ENCODE data around the gene SCAI.

Gene SCAI

DNA sequence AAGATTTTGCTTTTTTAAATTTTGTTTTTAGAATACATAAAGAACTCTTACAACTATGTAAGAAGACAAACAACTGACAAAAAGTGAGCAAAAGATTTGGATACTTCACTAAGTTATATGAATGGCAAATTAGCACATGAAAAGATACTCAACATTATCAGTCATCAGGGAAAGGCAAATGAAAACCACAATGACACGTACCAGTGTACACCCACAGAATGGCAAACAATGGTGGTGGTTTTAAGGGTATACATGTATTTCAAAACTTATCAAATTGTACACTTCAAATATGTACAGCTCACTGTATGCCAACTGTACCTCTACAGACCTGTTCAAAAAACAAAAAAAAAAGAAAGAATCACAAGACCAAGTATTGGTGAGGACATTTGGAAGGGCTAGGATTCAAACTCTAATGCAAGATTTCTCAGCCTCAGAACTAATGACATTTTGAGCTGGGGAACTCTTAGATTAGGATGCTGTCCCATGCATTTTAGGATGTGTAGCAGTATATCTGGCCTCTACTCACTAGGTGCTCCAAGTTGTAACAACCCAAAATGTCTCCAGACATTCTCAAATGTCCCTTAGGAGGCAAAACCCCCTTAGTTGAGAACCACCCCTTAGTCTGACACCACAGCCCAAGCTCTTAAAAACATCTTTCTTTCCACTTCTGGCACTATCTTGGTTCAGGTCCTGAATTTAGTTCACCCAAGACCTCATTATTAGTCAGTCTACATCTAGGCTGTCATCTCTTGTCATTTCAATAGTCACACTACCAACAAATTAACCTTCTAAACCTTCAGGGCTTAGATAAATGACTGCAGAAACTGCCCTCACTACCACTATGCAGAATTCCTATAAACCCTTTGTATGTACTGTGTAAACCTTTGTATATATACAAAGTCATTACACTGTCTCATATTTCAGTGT lies 9.7 kb downstream of the SCAI start:
- TF ChIP-seq SIN3A (IDR thresholded peaks at IDR 0.05; ENCODE audit: borderline replicate concordance, insufficient read depth, low read length) (no peak), TAF1 (IDR thresholded peaks at IDR 0.05; ENCODE audit: borderline replicate concordance, insufficient read depth, low read length) (no peak), FOXP2 (optimal IDR thresholded peaks at IDR 0.05; ENCODE audit: borderline replicate concordance, extremely low read depth, extremely low read length, insufficient read depth) (no peak), POLR2AphosphoS5 (IDR thresholded peaks at IDR 0.05; ENCODE audit: low read depth, low read length) (no peak)
- TF ChIP-seq, protein P1, sequence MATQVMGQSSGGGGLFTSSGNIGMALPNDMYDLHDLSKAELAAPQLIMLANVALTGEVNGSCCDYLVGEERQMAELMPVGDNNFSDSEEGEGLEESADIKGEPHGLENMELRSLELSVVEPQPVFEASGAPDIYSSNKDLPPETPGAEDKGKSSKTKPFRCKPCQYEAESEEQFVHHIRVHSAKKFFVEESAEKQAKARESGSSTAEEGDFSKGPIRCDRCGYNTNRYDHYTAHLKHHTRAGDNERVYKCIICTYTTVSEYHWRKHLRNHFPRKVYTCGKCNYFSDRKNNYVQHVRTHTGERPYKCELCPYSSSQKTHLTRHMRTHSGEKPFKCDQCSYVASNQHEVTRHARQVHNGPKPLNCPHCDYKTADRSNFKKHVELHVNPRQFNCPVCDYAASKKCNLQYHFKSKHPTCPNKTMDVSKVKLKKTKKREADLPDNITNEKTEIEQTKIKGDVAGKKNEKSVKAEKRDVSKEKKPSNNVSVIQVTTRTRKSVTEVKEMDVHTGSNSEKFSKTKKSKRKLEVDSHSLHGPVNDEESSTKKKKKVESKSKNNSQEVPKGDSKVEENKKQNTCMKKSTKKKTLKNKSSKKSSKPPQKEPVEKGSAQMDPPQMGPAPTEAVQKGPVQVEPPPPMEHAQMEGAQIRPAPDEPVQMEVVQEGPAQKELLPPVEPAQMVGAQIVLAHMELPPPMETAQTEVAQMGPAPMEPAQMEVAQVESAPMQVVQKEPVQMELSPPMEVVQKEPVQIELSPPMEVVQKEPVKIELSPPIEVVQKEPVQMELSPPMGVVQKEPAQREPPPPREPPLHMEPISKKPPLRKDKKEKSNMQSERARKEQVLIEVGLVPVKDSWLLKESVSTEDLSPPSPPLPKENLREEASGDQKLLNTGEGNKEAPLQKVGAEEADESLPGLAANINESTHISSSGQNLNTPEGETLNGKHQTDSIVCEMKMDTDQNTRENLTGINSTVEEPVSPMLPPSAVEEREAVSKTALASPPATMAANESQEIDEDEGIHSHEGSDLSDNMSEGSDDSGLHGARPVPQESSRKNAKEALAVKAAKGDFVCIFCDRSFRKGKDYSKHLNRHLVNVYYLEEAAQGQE (IDR thresholded peaks at IDR 0.05; ENCODE audit: insufficient read depth in 1 of 2, low read depth in 2 of 2, low read length in 2 of 2): no peak

DNA sequence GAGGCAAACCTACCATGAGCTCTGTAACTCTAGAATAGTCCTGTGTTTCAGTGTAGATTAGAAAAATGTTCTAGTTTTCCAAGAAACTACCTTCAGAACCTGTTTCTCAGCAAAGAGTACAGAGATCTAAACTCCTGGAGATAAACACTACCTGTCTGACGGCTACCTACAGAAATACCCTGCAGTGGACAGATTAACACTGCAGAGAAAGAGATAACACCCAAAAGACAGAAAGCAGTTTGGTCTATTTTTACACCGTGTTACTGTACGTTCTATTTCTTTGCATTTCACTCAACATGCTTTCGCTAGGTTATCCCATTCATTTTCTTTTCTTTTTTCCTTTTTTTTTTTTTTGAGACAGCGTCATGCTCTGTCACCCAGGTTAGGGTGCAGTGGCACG lies 11.6 kb downstream of the SCAI start:
- TF ChIP-seq FOXP2 (optimal IDR thresholded peaks at IDR 0.05; ENCODE audit: borderline replicate concordance, extremely low read depth, extremely low read length, insufficient read depth) (no peak), POLR2AphosphoS5 (IDR thresholded peaks at IDR 0.05; ENCODE audit: low read depth, low read length) (no peak), TAF1 (IDR thresholded peaks at IDR 0.05; ENCODE audit: borderline replicate concordance, insufficient read depth, low read length) (no peak), SIN3A (IDR thresholded peaks at IDR 0.05; ENCODE audit: borderline replicate concordance, insufficient read depth, low read length) (no peak)
- TF ChIP-seq, protein P1 (IDR thresholded peaks at IDR 0.05; ENCODE audit: insufficient read depth in 1 of 2, low read depth in 2 of 2, low read length in 2 of 2): no peak

DNA sequence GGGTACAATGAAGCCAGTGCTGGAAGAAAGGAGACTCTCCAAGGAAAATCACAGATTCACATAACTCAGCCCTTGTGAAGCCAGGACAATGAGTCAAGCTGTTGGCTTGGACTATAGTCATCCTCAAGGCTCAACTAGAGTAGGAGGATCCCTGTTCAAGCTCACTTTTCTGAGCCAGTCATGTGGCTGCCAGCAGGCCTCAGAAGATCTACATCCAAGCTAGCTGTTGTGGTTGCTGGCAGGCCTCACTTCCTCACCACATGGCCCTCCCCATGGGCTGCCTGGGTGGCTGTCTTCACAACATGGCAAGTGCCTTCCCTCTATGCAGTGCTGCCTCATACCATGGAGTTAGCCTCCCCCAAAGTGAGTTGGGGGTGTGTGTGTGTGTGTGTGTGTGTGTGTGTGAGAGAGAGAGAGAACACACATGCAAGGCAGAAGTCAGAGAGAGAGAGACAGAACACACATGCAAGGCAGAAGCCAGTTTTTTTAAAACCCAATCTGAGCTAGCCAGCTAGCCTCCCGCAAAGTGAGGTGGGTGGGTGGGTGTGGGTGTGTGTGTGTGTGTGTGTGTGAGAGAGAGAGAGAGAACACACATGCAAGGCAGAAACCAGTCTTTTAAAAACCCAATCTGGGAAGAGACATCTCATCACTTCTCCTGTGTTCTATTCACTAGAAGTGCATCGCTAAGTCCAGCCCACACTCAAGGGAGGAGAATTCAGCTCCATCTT lies 17.1 kb downstream of the SCAI start:
- TF ChIP-seq, protein P1 (IDR thresholded peaks at IDR 0.05; ENCODE audit: insufficient read depth in 1 of 2, low read depth in 2 of 2, low read length in 2 of 2): no peak
- no peak for TF ChIP-seq SIN3A (IDR thresholded peaks at IDR 0.05; ENCODE audit: borderline replicate concordance, insufficient read depth, low read length)
- TF ChIP-seq FOXP2 (optimal IDR thresholded peaks at IDR 0.05; ENCODE audit: borderline replicate concordance, extremely low read depth, extremely low read length, insufficient read depth): no peak
- no peak for TF ChIP-seq TAF1 (IDR thresholded peaks at IDR 0.05; ENCODE audit: borderline replicate concordance, insufficient read depth, low read length)
- no peak for TF ChIP-seq POLR2AphosphoS5 (IDR thresholded peaks at IDR 0.05; ENCODE audit: low read depth, low read length)

DNA sequence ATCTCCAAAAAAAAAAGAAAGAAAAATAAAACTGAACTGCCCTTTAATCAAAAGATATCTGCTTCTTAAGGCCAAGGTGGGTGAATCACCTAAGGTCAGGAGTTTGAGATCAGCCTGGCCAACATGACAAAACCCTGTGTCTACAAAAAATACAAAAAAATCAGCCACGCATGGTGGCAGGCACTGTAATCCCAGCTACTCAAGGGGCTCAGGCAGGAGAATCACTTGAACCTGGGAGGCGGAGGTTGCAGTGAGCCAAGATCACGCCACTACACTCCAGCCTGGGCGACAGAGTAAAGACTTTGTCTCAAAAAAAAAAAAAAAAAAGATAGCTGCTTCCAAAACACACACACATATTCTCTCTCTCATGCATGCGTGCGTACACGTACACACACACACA lies 17.8 kb downstream of the SCAI start:
- TF ChIP-seq TAF1 (IDR thresholded peaks at IDR 0.05; ENCODE audit: borderline replicate concordance, insufficient read depth, low read length): no peak
- TF ChIP-seq SIN3A (IDR thresholded peaks at IDR 0.05; ENCODE audit: borderline replicate concordance, insufficient read depth, low read length): no peak
- TF ChIP-seq POLR2AphosphoS5 (IDR thresholded peaks at IDR 0.05; ENCODE audit: low read depth, low read length): no peak
- TF ChIP-seq, protein P1 (IDR thresholded peaks at IDR 0.05; ENCODE audit: insufficient read depth in 1 of 2, low read depth in 2 of 2, low read length in 2 of 2): no peak
- TF ChIP-seq FOXP2 (optimal IDR thresholded peaks at IDR 0.05; ENCODE audit: borderline replicate concordance, extremely low read depth, extremely low read length, insufficient read depth): no peak
